NCI-H1105 treated with DMSO at 0.1 percent for 48 hours (cell line): ENCODE measurements around the gene MYH7.
"Not testable (repeated sequence)": the region's sequence is repeated elsewhere in the genome, so short reads cannot be mapped to it uniquely, and the experiment has no call there.

ENCODE experiments used
- DNase-seq: peaks from one replicate; lab custom pipeline; 2025; lab: John Stamatoyannopoulos, UW

Gene MYH7

GRCh38 chr14:23406725-23407355, 28.6 kb downstream of the MYH7 start:
- DNase-seq, result no peak

GRCh38 chr14:23406244-23406643, 29.2 kb downstream of the MYH7 start:
- DNase-seq, result no peak

GRCh38 chr14:23405516-23406025, 29.9 kb downstream of the MYH7 start:
- no peak for DNase-seq

GRCh38 chr14:23405096-23405495, 30.4 kb downstream of the MYH7 start:
- no peak for DNase-seq

DNA sequence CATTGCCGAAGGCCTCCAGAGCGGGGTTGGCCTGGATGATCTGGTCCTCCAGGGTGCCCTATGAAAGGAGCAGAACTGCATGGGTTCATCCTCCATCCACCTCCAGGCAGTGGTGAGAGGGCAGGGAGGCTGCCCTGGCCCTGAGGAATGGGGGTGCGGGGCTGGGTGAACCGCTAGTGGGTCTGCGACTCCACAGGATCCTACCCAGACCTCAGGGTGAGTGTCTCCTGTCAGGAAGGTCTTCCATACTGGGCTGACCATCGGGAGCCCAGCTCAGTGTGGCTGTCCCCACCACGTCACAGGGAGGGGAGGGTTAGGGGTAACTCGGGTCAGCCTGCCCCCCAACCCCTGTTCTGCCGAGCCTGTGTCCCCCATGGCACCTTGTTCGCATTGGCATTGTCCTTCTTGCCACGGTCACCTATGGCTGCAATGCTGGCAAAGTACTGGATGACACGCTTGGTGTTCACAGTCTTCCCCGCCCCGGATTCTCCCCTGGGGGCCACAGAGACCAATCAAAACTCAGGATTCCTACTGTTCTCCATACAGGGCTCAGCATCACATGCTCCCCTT, 31.0 kb downstream of the MYH7 start:
- DNase-seq, result no peak

- DNase-seq, result no peak
These were observed 31.6 kb downstream of the MYH7 start for GRCh38 chr14:23403908-23404307.

DNA sequence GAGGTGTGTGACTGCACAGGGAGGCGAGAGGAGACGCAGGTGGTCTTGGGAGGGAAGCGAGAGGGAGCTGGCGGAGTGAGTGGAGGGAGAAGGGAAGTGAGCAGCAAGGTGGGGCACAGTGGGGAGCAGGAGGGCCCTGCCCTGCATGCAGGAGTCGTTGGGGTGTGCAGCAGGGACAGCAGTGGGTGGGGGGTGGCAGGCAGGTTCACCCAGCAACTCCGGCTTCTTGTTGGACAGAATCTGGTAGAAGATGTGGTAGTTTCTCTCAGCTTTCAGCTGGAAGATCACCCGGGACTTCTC, 32.4 kb downstream of the MYH7 start:
- DNase-seq, result no peak

DNA sequence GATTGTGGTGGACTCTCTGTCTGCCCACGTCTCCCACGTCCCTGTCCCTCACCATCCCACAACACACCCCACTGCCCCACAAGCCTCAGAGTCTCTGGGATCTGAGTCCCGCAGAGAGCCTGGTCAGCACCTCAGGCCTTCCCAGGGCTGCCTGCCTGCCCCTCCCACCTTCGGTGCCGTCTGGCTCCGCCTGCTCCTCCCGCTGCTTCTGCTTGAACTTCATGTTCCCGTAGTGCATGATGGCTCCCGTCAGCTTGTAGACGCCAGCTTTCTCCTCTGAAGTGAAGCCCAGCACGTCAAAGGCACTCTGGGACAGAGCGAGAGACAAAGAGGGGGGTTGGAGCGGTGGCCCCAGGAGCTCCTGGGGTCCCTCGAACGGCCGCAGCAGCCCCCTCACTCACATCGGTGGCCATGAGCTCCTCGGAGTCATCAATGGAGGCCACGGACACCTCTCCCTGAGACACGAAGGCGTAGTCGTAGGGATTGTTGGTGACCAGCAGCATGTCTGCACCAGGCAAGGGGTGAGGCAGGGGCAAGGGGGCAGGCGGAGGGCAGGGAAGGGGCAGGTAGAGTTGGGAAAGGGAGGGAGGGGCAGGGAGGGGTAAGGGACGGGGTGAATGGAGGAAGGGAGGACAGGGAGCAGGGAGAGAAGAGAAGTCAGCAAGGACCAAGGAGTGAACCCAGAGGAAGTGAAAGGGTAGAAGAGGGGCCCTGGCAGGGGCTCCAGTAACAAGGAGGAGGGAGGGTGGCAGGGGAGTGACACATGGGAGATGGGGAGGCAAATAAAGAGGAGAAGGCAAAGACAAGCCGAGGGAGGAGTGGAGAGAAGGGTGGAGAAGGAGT, 32.9 kb downstream of the MYH7 start:
- DNase-seq, result no peak

- no peak for DNase-seq
These were observed 34.2 kb downstream of the MYH7 start for GRCh38 chr14:23401291-23401690.

- DNase-seq, result not testable (repeated sequence)
These were observed 34.8 kb downstream of the MYH7 start for GRCh38 chr14:23400496-23401149.

- no peak for DNase-seq
These were observed 35.9 kb downstream of the MYH7 start for GRCh38 chr14:23399591-23399990.

DNA sequence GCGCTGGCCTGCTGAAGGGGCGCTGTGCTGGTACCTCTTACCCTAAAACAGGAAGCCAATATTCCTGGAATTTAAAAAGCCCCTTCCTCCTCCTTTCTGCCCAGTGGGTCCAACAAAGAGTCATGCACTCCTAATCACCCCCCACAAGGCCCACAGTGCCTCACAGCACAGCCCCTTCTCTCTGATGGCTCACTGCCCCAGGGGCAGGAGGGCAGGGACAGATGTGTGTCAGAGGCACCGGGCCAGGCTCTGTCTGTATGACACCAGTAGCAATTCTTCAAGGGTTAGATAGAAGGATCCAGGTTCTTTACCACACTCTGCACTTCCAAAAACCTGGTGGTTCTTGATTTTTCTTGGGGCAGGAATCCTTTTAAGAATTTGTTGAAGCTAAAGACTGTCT, 36.3 kb downstream of the MYH7 start:
- no peak for DNase-seq

- DNase-seq, result no peak
These were observed 37.1 kb downstream of the MYH7 start for GRCh38 chr14:23398348-23398747.

DNA sequence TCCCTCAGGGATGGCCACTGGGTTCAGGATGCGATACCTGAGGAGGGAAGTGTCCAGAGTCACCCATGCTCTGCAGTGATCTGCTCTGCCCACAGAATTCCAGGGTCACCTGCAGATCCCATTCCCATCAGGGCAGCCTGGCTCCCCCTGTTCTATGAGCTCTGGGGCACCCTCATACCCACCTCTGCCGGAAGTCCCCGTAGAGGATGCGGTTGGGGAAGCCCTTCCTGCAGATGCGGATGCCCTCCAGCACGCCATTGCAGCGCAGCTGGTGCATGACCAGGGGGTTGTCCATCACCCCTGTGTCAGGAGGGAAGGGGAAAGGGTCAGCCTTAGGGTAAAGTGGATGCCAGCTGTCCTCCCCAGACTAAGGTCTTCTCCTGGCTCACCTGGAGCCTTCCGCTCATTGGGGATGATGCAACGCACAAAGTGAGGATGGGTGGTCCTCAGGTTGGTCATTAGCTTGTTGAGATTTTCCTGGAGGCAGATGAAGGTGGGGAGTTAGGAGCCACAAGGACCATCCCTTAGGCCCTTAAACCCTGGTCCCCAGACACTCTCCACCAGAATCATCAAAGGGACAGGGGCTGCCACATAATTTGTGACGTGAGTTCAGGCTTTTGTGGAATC, 38.6 kb downstream of the MYH7 start:
- no peak for DNase-seq

- no peak for DNase-seq
These were observed 39.3 kb downstream of the MYH7 start for GRCh38 chr14:23396126-23396525.

GRCh38 chr14:23392613-23393012, 42.8 kb downstream of the MYH7 start:
- DNase-seq, result no peak

GRCh38 chr14:23389871-23390270, 45.6 kb downstream of the MYH7 start:
- not testable (repeated sequence) for DNase-seq

DNA sequence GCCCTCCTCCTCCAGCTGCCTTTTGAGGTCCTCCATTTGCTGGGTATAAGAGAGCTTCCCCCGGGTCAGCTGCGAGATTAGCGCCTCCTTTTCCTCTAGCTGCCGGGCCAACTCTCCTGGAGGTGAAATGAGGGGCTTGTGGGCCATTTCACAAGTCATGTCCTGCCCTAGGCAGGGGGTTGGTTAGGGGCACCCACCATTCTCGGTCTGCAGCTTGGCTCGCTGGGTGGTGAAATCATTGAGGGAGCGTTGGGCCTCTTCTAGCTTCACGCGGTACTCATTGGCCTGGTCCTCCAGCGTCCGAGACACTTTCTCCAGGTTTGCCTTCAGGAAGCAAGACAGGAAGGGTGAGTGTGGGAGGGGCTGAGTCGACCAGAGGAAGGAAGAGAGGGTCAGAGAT, 46.1 kb downstream of the MYH7 start:
- DNase-seq, result no peak

DNA sequence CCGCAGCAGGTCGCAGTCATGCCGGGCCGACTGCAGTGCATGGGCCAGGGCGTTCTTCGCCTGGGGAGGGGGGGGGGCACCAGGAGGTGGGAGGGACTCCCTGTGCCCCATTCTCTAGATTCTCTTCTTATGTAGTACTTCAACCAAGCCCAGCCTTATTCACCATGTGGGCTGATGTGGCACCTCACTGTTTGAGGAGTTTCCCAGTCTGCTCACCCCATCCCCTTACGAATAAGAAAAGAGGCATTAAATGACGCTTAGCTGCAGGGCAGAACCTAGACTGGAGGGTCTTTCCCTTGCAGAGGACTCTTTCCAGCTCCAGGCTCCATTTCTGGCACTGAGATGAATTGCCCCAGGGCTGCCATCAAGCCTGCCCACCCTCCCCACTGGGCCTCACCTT, 46.5 kb downstream of the MYH7 start:
- DNase-seq, result no peak

DNA sequence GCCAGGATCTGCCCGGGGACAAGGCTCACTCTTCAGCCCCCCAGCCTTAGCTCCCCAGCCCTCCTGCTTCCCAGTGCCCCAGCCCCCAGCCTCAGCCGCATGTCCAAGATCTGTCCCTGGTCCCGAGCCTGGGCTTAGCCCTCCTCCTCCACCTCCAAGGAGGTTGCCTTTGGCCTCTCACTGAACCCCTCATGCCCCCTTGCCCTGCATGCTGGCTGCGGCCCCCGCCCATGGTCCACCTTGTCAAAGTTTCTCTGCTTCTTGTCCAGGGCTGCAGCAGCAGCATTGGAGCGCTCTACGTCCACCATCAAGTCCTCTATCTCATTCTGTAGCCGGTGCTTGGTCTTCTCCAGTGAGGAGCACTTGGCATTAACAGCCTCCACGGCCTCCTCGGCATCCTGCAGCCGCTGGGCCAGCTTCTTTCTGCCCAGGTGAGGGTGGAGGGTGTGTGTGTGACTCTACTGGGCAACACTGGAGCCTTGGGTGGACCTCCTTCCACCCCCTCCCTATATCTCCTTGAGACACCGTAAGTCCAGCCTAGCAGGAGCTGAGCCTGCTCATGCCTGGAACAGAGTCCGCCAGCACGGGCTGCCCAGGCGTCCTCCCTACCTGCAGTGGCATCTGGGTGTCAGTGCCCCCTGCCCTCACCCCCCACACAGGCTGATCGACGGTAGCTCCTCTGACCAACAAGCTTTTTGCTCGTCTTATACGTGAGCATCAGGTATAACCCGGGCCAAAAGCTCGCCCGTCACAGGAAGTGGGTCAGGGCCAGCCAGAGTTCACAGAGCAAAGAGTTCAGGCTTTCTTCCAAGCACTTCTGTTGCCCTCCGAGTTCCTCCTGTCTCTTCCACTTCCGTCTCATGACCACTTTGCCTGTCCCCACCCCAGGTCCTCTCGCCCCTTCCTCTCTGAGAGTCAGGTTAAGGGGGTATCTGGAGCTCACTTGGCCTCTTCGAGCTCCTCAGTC, 47.3 kb downstream of the MYH7 start:
- DNase-seq, result no peak

DNA sequence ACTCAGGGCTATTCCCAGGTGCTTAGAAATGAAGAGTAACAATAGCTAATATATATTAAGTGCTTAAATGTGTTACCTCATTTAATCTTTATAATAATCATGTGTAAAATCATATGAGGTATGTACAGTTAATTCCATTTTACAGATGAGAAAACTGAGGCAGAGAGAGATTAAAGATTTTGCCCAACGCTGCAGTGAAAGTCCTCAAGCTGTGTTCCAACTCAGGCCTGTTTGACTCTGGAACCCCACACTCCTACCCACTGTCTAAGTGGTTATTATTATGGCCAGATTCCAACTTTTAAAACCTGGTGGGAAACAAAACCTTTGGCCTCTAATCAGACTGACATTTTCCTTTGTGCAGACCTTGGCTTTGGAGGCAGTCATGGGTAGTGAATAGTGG, 48.5 kb downstream of the MYH7 start:
- DNase-seq, result no peak
